GM12801 (cell line): Measurements from ENCODE around the gene LYL1.

Experiments used
- CTCF ChIP-seq: IDR thresholded peaks from one replicate; pipeline ENCODE4 v1.5.1; 2011; ENCODE audit warnings: control low read depth; ENCODE audit not compliant: insufficient read length; ENCODE audit errors: extremely low read depth

Gene LYL1

GRCh38 chr19:13092606-13093235 is 9.9 kb downstream of the LYL1 start:
- no peak for TF ChIP-seq CTCF

GRCh38 chr19:13092158-13092543 is 10.5 kb downstream of the LYL1 start:
- TF ChIP-seq CTCF = no peak

- no peak for TF ChIP-seq CTCF
Observed at GRCh38 chr19:13091400-13092157, 11.1 kb downstream of the LYL1 start.

- TF ChIP-seq CTCF = no peak
Observed at GRCh38 chr19:13090511-13091231, 12.0 kb downstream of the LYL1 start.

- no peak for TF ChIP-seq CTCF
Observed at GRCh38 chr19:13089857-13090507, 12.7 kb downstream of the LYL1 start.

GRCh38 chr19:13089139-13089856 is 13.4 kb downstream of the LYL1 start:
- TF ChIP-seq CTCF = no peak
